PC-3 (cell line): ENCODE measurements around the gene C5. TPM values are rescaled to one million over a fixed set of nuclear protein-coding genes. Genes with fewer than 3 reads are reported as not detected.

Experiments used
- ATAC-seq: fragments of 200-7000 bp; cut with Tn5 transposase; 2 replicates; pipeline ENCODE4 v1.9.1; 2020; ENCODE audit warnings: mild to moderate bottlenecking, moderate library complexity
- BruUV-seq: library from RNA; stranded (reverse); fragments of 400-500 nt; replicated peaks from 2 replicates; lab custom pipeline; 2021; lab: Mats Ljungman, UMichigan
- CTCF ChIA-PET: fragments of 300-600 bp; sonication (Branson Sonifier 250); formaldehyde crosslinking; loops from one replicate; lab custom pipeline; 2022; ENCODE audit warnings: antibody characterized with exemption; lab: Charles Lee
- POLR2A ChIA-PET: fragments of 300-600 bp; sonication (Branson Sonifier 250); formaldehyde crosslinking; loops from one replicate; lab custom pipeline; 2022; ENCODE audit warnings: antibody characterized with exemption; ENCODE audit not compliant: unreplicated experiment; lab: Charles Lee
- DNase-seq: peaks from one replicate; pipeline ENCODE4 v3.0.0-alpha.2; 2015
- H2AFZ ChIP-seq: fragments of 300-600 bp; sonication (generic); 2 replicates; pipeline ENCODE4 v1.6.0; 2016; ENCODE audit warnings: antibody characterized with exemption, low read length
- H3F3A ChIP-seq: fragments of 300-600 bp; sonication (generic); one replicate; pipeline ENCODE4 v1.6.0; 2017; ENCODE audit warnings: antibody characterized with exemption, low read length, control low read depth, mild to moderate bottlenecking; ENCODE audit not compliant: unreplicated experiment
- H3K27ac ChIP-seq: fragments of 300-600 bp; sonication (generic); 2 replicates; pipeline ENCODE4 v1.5.1; 2016; ENCODE audit warnings: mild to moderate bottlenecking, low read length
- H3K27me3 ChIP-seq: fragments of 300-600 bp; sonication (generic); 2 replicates; pipeline ENCODE4 v1.6.1; 2016; ENCODE audit warnings: low read length, mixed read lengths
- H3K36me3 ChIP-seq: fragments of 300-600 bp; sonication (generic); 2 replicates; pipeline ENCODE4 v1.6.1; 2016; ENCODE audit warnings: low read depth, mixed run types, low read length, mixed read lengths
- H3K4me1 ChIP-seq: fragments of 300-600 bp; sonication (generic); 2 replicates; pipeline ENCODE4 v1.5.1; 2016; ENCODE audit warnings: low read length; ENCODE audit not compliant: insufficient read depth
- H3K4me2 ChIP-seq: fragments of 300-600 bp; sonication (generic); 2 replicates; pipeline ENCODE4 v1.6.0; 2016; ENCODE audit warnings: low read length
- H3K4me3 ChIP-seq: fragments of 300-600 bp; sonication (generic); 2 replicates; pipeline ENCODE4 v1.5.1; 2016; ENCODE audit warnings: mild to moderate bottlenecking, low read length, mixed read lengths
- H3K79me2 ChIP-seq: fragments of 300-600 bp; sonication (generic); 2 replicates; pipeline ENCODE4 v1.6.1; 2017; ENCODE audit warnings: low read length, mixed read lengths
- H3K9ac ChIP-seq: fragments of 300-600 bp; sonication (generic); 2 replicates; pipeline ENCODE4 v1.6.0; 2016; ENCODE audit warnings: mild to moderate bottlenecking, low read length
- H3K9me2 ChIP-seq: fragments of 300-600 bp; sonication (generic); replicated peaks from 2 replicates; pipeline ENCODE4 v1.6.1; 2016; ENCODE audit warnings: mixed run types, low read length, mixed read lengths
- H3K9me3 ChIP-seq: fragments of 300-600 bp; sonication (generic); 2 replicates; pipeline ENCODE4 v1.6.1; 2016; ENCODE audit warnings: low read length, mixed read lengths
- H4K20me1 ChIP-seq: fragments of 300-600 bp; sonication (generic); 2 replicates; pipeline ENCODE4 v1.6.1; 2016; ENCODE audit warnings: low read length, mixed read lengths
- EZH2 ChIP-seq: fragments of 300-600 bp; sonication (generic); IDR thresholded peaks from one replicate; pipeline ENCODE4 v1.6.1; 2017; ENCODE audit warnings: antibody characterized with exemption, mild to moderate bottlenecking, low read length; ENCODE audit not compliant: unreplicated experiment
- EZH2phosphoT487 ChIP-seq: fragments of 300-600 bp; sonication (generic); IDR thresholded peaks from 2 replicates; pipeline ENCODE4 v1.6.1; 2018; ENCODE audit warnings: mild to moderate bottlenecking, antibody characterized with exemption, low read length, borderline replicate concordance
- intact Hi-C: fragments of 100-400 bp; cut with micrococcal nuclease; formaldehyde crosslinking; loops from 2 replicates; pipeline ENCODE4 v1.9.0; 2023
- total RNA-seq: library from RNA; depleted of rRNA; stranded (reverse); fragments of >200 nt; gene quantifications from 2 replicates; pipeline ENCODE4 v1.2.3, GENCODE V29; 2014
- TF ChIP-seq, protein P1 (sequence below): fragments of 300-600 bp; sonication (generic); conservative IDR thresholded peaks from 2 replicates; pipeline ENCODE4 v1.5.1; 2017; ENCODE audit warnings: antibody characterized with exemption, low read depth, mild to moderate bottlenecking, low read length

C5 gene
- total RNA-seq, 1 experiment from 2014 or later: 2.9 TPM

DNA sequence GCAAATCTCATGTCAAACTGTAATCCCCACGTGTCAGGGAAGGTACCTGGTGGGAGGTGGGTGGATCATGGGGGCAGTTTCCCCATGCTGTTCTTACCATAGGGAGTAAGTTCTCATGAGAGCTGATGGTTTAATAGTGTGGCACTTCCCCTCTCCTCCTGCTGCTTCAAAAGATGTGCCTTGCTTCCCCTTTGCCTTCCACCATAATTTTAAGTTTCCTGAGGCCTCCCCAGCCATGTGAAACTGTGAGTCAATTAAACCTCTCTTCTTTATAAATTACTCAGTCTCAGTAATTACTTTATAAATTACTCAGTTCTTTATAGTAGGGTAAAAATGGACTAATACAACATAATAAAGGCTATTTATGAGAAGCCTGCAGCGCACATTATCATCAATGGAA lies 17.6 kb upstream of the C5 start:
- DNase-seq: no peak
- Histone ChIP-seq H3K27me3 (no peaks in the 10 kb centered on the region), H3K4me2 (no peak overlapping the region), H3K27ac (no peak overlapping the region), H3K4me1 (no peaks in the 10 kb centered on the region), H3K9me3 (no peaks in the 10 kb centered on the region), H3K36me3 (no peaks in the 10 kb centered on the region), H3F3A (no peaks in the 10 kb centered on the region), H2AFZ (no peak overlapping the region), H3K9ac (no peak overlapping the region), H3K9me2 (no peaks in the 10 kb centered on the region), H3K79me2 (no peaks in the 10 kb centered on the region), H4K20me1 (no peaks in the 10 kb centered on the region), H3K4me3 (no peak overlapping the region)
- intact Hi-C loops: no loop called here
- no peak for ATAC-seq
- BruUV-seq: no TSS peak
- TF ChIP-seq EZH2: no peak
- TF ChIP-seq, protein P1, sequence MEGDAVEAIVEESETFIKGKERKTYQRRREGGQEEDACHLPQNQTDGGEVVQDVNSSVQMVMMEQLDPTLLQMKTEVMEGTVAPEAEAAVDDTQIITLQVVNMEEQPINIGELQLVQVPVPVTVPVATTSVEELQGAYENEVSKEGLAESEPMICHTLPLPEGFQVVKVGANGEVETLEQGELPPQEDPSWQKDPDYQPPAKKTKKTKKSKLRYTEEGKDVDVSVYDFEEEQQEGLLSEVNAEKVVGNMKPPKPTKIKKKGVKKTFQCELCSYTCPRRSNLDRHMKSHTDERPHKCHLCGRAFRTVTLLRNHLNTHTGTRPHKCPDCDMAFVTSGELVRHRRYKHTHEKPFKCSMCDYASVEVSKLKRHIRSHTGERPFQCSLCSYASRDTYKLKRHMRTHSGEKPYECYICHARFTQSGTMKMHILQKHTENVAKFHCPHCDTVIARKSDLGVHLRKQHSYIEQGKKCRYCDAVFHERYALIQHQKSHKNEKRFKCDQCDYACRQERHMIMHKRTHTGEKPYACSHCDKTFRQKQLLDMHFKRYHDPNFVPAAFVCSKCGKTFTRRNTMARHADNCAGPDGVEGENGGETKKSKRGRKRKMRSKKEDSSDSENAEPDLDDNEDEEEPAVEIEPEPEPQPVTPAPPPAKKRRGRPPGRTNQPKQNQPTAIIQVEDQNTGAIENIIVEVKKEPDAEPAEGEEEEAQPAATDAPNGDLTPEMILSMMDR: no peak
- TF ChIP-seq EZH2phosphoT487: no peak
- ChIA-PET POLR2A (no interaction called here), CTCF (no interaction called here)

DNA sequence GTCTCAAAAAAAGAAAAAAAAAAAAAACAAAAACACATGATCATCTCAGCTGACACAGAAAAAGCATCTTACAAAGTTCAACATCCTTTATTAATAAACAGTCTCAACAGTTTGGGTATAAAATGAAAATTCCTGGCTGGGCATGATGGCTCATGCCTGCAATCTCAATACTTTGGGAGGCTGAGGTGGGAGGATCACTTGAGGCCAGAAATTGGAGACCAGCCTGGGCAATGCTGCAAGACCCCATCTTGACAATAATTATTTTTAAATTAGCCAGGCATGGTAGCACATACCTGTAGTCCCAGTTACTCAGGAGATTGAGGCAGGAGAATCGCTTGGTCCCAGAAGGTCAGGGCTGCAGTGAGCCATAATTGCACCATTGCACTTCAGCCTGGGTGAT lies 16.8 kb upstream of the C5 start:
- intact Hi-C loops: no loop called here
- no peak overlapping the region for H3K9ac ChIP-seq
- no peak overlapping the region for H3K4me2 ChIP-seq
- BruUV-seq: no TSS peak
- POLR2A ChIA-PET: no interaction called here
- DNase-seq: no peak
- no peaks in the 10 kb centered on the region for H3K27me3 ChIP-seq
- no peaks in the 10 kb centered on the region for H3K79me2 ChIP-seq
- H3K9me3 ChIP-seq: no peaks in the 10 kb centered on the region
- H3F3A ChIP-seq: no peaks in the 10 kb centered on the region
- H4K20me1 ChIP-seq: no peaks in the 10 kb centered on the region
- no peaks in the 10 kb centered on the region for H3K9me2 ChIP-seq
- no peak overlapping the region for H2AFZ ChIP-seq
- no peak for TF ChIP-seq EZH2
- TF ChIP-seq, protein P1: no peak
- no peak for TF ChIP-seq EZH2phosphoT487
- H3K4me3 ChIP-seq: no peak overlapping the region
- no peak for ATAC-seq
- CTCF ChIA-PET: no interaction called here
- no peaks in the 10 kb centered on the region for H3K4me1 ChIP-seq
- H3K27ac ChIP-seq: no peak overlapping the region
- no peaks in the 10 kb centered on the region for H3K36me3 ChIP-seq

DNA sequence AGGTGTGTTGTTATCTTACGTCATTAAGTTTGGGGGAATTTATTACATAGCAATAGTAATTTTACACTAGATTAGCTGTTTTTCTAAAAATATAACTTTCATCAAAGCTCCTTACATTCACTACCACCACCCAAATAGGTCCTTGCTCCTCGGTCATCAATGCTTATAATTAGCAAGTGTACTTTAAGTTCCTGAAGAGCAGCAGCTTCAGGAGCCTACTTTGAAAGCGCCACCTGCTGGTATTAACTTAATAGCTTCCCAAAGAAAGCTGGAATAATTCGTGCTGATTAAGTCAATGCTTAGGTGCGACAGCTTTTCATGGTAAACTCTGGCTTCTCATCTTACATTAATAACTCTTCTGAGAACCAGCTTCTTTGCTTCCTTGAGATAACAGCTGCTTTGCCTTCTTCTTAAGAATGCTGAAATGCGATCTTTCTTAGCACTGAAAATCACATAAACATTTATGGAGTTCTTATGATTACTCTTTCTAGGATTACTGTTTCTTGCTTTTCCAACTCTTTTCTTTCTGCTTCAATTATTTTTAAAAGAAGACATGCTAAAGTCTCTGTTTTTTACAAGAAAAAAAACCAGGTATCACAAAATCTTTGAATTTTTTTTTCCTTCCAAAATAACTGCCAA lies 10.0 kb upstream of the C5 start:
- ATAC-seq: peak; percentile 67
- Histone ChIP-seq H3F3A (no peaks in the 10 kb centered on the region), H4K20me1 (no peaks in the 10 kb centered on the region), H3K9me2 (no peaks in the 10 kb centered on the region), H3K9me3 (no peaks in the 10 kb centered on the region), H3K27ac (no peak overlapping the region), H3K36me3 (no peaks in the 10 kb centered on the region), H3K4me2 (peak overlapping the region; percentile 60; the same call in 1 of the 2 replicates), H3K79me2 (no peaks in the 10 kb centered on the region), H3K27me3 (no peaks in the 10 kb centered on the region), H3K4me3 (no peak overlapping the region), H3K9ac (no peak overlapping the region), H2AFZ (peak overlapping the region; percentile 73), H3K4me1 (no peaks in the 10 kb centered on the region)
- BruUV-seq: no TSS peak
- ChIA-PET POLR2A (no interaction called here), CTCF (interaction anchor here (0.6 to 1.3 kb wide), 9 partner anchors 8 to 78 kb away, joined by 3 to 18 read pairs (median 5); no protein-coding TSS in a partner anchor)
- intact Hi-C loops: loop anchor here (1.0 to 2.0 kb wide), 2 partner anchors 25 to 75 kb away; no protein-coding TSS in a partner anchor
- TF ChIP-seq EZH2phosphoT487: no peak
- TF ChIP-seq, protein P1: peak; percentile 78
- peak; percentile 81 for DNase-seq
